ENCODE data around the gene DDX39A. TPM values are rescaled to one million over a fixed set of nuclear protein-coding genes. Genes with fewer than 3 reads are reported as not detected.
"Not testable (repeated sequence)": the region's sequence is repeated elsewhere in the genome, so short reads cannot be mapped to it uniquely, and the experiment has no call there.

Gene DDX39A
- polyA plus RNA-seq, 4 donors: 47.7 to 64.8 (median 55.1) TPM

GRCh38 chr19:14409146-14410023, 9.8 kb downstream of the DDX39A start:
- no peak for DNase-seq (ENCODE audit: low read depth in 4 of 4, low spot score in 3 of 4)

GRCh38 chr19:14408491-14409145, 10.5 kb downstream of the DDX39A start:
- DNase-seq (ENCODE audit: low read depth in 4 of 4, low spot score in 3 of 4): no peak

- no peak for DNase-seq (ENCODE audit: low read depth in 4 of 4, low spot score in 3 of 4)
Observed at GRCh38 chr19:14407605-14408484, 11.3 kb downstream of the DDX39A start.

DNA sequence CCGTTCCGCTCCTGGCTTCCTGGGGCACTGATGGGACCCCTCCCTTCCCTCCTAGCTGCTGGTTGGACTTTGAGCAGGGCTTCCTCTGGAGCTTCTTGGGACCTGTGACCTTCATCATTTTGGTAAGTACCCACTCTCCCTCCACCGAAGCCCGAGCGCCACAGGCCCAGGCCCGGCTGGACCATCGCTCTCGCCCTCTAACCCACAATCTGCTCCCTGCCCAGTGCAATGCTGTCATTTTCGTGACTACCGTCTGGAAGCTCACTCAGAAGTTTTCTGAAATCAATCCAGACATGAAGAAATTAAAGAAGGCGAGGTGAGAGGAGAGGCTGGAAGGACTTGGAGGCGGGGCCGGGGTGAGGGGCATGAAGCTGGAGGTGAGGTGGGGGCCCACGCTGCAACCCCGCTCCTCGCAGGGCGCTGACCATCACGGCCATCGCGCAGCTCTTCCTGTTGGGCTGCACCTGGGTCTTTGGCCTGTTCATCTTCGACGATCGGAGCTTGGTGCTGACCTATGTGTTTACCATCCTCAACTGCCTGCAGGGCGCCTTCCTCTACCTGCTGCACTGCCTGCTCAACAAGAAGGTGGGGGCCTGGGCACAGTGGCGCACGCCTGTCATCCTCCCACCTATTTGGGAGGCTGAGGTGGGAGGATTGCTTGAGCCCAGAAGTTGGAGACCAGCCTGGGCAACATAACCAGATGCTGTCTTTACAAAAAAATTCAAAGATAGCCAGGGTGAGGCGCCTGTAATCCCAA, 12.3 kb downstream of the DDX39A start:
- DNase-seq (ENCODE audit: low read depth in 4 of 4, low spot score in 3 of 4): no peak

- peak; percentile 78 to 90 (median 82) for DNase-seq (ENCODE audit: low read depth in 4 of 4, low spot score in 3 of 4)
Observed at GRCh38 chr19:14405758-14406644, 13.1 kb downstream of the DDX39A start.

DNA sequence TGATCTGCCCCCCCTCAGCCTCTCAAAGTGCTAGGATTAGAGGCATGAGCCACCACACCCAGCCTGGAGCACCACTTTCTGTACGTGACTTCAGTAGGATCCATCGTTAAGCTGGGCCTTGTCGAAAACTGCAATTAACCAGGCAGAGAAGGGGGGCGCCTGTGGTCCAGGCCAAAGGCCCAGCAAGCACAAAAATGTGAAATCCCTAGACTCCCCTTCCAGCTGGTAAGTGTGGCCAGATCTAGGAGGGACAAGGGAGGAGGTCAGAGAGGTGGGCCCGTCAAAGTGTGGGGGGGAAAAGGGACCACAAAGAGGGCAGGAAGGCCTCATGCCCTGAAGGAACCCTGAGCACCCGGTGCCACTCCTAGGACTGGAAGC, 13.8 kb downstream of the DDX39A start:
- no peak for DNase-seq (ENCODE audit: low read depth in 4 of 4, low spot score in 3 of 4)

DNA sequence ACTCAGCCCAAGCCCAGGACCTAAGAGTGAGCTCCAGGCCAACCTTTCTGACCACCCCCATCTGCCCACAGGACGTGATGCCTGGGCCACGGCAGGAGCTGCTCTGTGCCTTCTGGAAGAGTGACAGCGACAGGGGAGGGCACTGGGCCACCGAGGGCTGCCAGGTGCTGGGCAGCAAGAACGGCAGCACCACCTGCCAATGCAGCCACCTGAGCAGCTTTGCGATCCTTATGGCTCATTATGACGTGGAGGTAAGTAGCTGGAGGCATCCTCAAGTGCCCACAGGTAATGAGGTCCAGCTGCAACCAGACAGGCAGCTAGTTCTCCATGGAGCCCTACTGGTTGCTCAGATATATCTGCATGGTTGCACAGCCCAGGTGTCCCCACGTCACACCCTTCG, 14.8 kb downstream of the DDX39A start:
- no peak for DNase-seq (ENCODE audit: low read depth in 4 of 4, low spot score in 3 of 4)

GRCh38 chr19:14403145-14403930, 15.8 kb downstream of the DDX39A start:
- DNase-seq (ENCODE audit: low read depth in 4 of 4, low spot score in 3 of 4): not testable (repeated sequence)

GRCh38 chr19:14402332-14403144, 16.6 kb downstream of the DDX39A start:
- DNase-seq (ENCODE audit: low read depth in 4 of 4, low spot score in 3 of 4): no peak

- DNase-seq (ENCODE audit: low read depth in 4 of 4, low spot score in 3 of 4): no peak
Observed at GRCh38 chr19:14401468-14402195, 17.5 kb downstream of the DDX39A start.

DNA sequence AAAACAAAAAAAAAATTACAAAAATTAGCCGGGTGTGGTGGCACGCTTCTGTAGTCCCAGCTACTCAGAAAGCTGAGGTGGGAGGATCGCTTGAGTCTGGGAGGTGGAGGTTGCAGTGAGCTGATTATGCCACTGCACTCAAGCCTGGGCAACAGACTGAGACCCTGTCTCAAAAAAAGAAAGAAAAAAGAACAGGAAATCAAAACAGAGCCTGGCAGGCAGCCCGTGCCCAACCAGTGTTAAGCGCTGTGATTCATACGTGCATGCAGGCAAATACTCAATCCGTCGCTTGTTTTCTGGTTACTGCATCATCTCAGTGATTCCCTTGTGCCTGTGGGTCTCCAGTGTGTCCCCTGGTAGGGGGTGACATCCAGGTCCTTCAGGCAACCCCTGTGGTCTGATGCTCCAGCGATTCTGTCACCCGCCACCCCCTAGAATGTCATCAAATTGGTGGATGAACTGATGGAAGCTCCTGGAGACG, 18.1 kb downstream of the DDX39A start:
- no peak for DNase-seq (ENCODE audit: low read depth in 4 of 4, low spot score in 3 of 4)

DNA sequence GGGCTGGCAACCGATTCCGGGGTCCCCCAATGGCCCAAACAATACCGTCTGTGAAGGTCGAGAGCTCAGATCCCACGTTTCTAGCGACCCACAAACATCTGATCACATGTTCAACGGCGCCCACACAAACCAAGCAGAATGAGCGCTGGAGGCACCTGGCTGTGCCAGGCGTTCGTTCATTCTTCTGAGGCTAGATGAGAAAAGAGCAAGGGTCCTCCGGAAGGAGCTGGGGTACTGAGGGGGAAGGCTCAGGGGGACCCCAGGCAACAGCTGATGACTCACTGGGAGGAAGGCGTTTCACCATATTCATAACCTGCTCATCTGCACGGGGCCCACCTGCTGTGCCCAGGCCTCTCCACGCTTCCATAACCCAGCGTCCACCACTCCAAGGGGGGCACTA, 22.0 kb downstream of the DDX39A start:
- not testable (repeated sequence) for DNase-seq (ENCODE audit: low read depth in 4 of 4, low spot score in 3 of 4)

DNA sequence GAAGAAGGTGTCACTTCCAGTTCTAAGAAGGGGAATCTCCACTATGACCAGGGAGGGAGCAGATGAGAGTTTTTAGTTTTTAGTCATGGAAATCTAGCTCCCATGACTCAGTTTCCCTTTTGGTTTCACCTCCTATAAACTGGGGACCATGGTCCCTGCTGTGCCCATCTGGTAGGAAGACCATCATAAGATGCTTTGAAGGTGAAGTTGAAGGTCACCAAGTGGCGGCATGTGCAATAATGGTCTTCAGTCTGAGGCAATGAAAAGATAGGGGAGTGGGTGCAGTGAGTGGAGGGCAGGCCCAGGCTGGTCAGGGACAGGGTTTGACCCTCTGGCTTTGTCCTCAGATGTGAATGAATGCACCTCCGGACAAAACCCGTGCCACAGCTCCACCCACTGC, 22.4 kb downstream of the DDX39A start:
- not testable (repeated sequence) for DNase-seq (ENCODE audit: low read depth in 4 of 4, low spot score in 3 of 4)

DNA sequence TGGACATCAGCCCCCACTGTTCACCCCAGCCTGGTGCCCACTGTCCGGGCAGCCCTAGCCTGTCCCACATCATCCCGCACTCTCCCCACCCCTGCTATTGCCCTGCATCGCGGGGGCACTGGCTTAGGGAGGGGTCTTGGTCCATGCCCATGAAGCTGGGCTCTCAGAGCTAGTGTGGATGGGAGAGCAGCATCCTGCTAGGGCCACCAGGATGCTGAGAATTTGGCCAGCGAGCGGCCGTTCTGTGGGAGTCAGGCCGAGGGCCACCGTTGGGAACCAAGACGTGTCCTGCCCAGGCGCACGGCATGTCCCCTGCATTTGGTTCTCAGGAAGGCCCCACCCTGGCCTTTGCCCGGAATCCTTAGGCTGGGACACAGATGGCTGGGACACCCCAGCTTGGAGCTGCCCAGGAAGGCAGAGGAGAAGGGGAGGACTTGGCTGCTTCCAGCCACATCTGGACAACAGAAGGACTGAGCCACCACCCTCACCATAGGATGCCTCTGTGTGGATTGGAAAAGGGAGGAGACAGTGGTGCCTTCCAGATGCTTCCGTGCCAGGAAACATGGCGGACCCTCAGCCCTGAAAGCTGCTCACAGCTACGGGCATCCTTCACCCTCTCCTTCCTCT, 23.3 kb downstream of the DDX39A start:
- no peak for DNase-seq (ENCODE audit: low read depth in 4 of 4, low spot score in 3 of 4)

GRCh38 chr19:14395262-14395661, 23.9 kb downstream of the DDX39A start:
- no peak for DNase-seq (ENCODE audit: low read depth in 4 of 4, low spot score in 3 of 4)

- no peak for DNase-seq (ENCODE audit: low read depth in 4 of 4, low spot score in 3 of 4)
Observed at GRCh38 chr19:14394167-14394566, 25.0 kb downstream of the DDX39A start.
